SK-MEL-5 (cell line): ENCODE results near the gene SARDH. TPM values are rescaled to one million over a fixed set of nuclear protein-coding genes. Genes with fewer than 3 reads are reported as not detected.

ENCODE experiments used
- DNase-seq: peaks from one replicate; pipeline ENCODE4 v3.0.0-alpha.2; 2016; ENCODE audit warnings: low read depth, low spot score
- in situ Hi-C: cut with HindIII; loops from 2 replicates; pipeline ENCODE4 v1.10.0; 2016; ENCODE audit warnings: low sequenced_read_pairs, high pct_unique_total_duplicates, low pct_unique_long_range_greater_than_20kb
- total RNA-seq: library from RNA; depleted of rRNA; stranded (reverse); fragments of >200 nt; shearing (Covaris generic); gene quantifications from 2 replicates; pipeline ENCODE4 v1.2.3, GENCODE V29; 2014

Gene SARDH
- total RNA-seq, 1 experiment from 2014 or later, result 0.61 TPM

DNA sequence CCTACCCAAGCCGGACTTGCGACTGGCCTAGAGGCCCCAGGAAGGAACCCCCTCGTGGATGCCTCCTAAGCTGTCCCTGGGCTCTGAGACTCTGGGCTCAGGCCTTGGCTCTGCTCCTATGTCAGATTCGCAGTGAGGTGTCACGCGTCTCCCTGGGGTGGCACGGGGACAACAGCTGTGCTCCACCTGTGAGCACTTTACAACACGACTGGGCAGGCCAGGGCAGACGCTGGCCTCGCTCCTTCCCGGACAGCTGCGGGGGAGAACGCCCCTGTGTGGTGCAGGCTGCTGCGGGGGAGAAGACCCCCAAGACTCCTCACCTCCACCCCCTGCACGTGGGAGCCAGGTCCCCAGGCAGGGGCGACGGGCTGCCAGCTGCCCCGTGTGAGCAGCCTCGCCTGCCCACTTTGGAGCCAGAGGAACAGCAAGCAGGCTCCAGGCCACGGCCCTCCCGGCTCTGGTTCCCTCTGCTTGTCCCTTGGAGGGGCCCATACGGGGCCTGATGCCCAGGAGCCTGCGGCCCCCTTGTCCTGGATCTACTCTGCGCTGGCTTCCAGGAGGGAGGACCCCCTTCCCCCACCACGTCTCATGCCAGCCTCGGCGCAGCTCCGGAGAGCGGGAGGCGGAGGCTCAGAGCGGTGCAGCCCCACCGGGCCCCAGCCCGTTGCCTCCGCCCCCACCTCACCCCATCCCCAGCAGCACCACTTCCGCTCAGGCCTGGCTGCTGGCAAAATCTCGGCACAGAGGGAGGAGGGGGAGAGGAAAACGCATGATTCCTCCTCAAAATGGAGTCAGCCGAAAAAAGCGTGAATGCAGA, 36.0 kb downstream of the SARDH start:
- in situ Hi-C loops, result no loop called here
- DNase-seq, result no peak

DNA sequence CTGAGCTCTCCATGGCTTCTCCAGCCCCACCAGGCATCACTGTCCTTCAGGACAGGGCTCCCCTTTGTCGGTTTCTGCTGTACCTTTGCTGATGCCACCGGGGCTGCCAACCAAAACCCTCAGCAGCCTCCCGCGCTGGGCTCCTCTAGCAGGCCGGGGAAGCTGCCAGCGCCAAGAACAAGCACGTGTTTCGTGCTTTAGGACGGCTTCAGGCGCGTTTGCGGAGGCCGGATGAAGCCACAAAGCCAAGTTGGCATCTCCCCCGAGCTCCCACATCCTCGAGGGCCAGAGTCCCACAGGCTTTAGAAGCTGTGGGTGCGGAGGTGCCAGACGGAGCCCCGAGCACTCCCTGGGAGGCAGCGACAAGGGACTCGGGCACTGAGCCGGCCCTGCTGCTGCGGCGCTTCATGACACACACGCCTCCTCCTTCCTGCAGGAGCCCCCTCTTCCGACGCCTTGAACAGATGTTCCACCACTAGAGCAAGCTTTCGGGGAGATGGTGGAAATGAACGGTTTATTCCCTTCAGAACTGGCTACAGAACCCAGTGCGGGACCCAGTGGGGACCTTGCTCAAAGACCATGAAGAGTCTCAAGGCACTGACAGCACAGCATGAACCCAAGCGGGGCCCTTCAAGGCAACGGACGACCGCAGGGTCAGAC, 36.7 kb downstream of the SARDH start:
- no peak for DNase-seq
- in situ Hi-C loops, result no loop called here

GRCh38 chr9:133700819-133701320, 37.3 kb downstream of the SARDH start:
- in situ Hi-C loops, result no loop called here
- DNase-seq, result no peak

- no peak for DNase-seq
- in situ Hi-C loops, result no loop called here
Measured at GRCh38 chr9:133699546-133699945, 38.6 kb downstream of the SARDH start.

DNA sequence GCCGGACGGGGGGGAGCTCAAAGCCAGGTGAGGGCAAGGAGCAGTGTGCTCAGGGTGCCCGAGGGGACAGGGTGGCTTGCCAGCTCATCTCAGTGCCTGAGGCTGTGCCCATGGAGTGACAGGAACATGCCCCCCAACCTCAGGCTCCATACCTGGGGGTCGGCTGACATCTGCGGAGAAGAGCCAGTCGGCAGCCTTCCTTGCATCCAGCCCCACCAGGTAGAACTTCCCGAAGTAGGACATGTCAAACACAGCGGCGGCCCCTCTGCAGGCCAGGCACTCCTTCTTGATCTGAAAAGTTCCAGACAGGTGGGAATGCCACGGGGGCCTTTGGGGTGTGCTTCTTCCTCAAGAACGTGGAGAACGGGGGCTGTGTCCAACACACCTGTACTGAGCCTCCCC, 42.1 kb downstream of the SARDH start:
- in situ Hi-C loops, result no loop called here
- no peak for DNase-seq

DNA sequence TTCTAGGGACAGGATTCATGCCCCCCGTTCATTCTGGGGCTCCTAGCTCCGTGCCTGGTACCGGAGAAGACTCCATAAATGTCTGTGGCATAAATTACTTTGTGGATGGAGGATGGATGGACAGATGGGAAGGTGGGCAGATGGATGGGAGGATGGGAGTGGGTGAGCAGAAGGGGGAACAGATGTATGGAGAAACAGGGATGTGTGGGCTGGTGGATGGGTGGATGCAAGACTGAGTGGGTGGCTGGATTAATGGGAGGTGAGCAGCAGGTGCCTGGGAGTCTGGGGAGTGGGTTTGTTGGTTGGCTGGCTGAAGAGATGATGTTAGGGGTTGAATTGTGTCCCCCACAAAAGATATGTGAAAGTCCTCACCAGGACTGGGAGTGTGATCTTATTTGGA, 43.5 kb downstream of the SARDH start:
- DNase-seq, result no peak
- in situ Hi-C loops, result no loop called here

GRCh38 chr9:133693703-133694529, 44.2 kb downstream of the SARDH start:
- DNase-seq, result no peak
- in situ Hi-C loops, result no loop called here

- no peak for DNase-seq
- in situ Hi-C loops, result no loop called here
Measured at GRCh38 chr9:133693116-133693515, 45.0 kb downstream of the SARDH start.

DNA sequence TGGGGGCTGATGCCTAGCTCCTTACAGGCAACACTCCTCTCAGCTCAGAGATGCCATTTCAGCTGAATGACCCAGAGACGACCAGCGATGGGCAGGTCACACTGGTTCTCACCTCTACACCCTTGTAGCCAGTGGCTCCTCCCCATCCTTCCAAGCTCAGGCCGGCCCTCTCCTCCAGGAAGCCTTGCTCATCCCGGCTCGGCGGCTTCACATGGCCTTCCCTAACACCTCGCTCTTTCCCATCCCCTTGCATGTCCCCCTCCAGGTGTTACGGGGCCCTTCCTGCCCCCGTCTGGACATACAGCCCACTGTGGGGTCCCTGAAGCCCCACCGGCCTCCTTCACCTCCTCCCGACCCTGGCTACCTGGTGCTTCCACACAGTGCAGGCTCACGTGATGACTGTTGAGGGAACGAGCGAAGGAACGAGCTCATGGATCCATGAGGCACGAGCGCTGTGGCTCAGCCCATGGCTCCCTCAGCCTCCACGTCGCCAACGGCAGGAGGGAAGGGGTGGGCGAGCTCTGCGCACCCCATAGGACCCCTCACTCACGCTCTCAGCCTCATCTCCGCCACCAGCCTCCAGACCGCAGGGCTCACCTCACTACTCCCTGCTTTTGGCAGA, 45.7 kb downstream of the SARDH start:
- in situ Hi-C loops, result no loop called here
- DNase-seq, result no peak

DNA sequence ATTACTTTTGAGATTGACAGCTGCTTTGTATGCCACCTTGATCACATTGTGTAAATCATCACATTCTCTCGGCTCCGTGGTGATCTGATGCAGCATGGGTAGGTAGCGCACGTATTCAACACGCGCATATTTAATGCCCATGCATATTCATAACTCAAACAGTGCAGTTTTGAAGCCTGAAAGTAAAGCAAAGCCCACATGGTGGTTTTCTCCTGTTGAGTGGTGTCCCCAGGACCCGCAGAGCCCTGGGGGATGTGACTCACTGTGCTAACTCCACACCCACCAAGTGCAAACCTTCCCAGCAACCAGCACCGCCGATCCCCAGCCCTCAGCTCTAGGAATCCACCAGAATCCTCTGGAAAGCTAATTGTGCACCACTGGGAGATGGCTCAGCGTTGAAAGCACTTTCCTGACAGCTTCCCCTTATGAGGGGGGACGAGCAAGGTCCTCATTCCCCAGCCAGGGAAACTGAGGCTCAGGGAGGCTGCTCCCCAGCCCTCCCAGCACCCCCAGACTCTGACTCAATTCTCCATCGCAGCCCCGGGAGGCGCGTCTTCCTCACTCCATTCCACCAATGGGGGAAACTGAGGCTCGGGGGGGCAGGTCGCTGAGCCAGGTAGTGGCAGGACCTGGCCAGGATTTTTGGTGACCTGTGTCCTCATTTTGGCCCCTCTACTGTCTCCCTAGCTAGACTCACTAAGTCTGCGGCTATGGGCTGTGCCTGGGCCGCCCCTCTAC, 46.4 kb downstream of the SARDH start:
- no peak for DNase-seq
- in situ Hi-C loops, result no loop called here

GRCh38 chr9:133691191-133691590, 47.0 kb downstream of the SARDH start:
- no peak for DNase-seq
- in situ Hi-C loops, result no loop called here

DNA sequence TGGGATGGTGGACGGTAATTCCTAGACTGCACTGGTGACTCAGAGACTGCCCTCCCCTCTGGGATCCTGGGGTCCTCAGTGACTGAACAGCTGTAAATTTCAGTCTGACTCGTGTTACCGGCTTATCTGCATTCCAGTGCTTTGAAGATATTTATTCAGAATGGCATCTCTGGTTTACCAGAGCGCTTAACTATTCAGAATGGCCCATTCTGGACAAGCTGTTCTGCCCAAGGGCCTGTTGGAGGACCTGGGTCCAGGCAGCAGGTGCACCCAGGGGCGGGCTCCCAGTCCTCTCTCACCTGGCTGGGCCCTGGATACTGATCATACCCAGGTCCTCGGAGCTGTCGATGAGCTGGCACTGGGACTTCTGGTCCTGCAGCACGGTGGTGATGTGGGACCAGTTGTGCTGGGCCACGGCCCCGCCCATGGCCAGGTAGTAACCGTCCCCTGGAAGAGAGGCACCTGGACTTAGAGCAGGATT, 48.0 kb downstream of the SARDH start:
- no peak for DNase-seq
- in situ Hi-C loops, result no loop called here

GRCh38 chr9:133689151-133689763, 48.9 kb downstream of the SARDH start:
- no peak for DNase-seq
- in situ Hi-C loops, result no loop called here

DNA sequence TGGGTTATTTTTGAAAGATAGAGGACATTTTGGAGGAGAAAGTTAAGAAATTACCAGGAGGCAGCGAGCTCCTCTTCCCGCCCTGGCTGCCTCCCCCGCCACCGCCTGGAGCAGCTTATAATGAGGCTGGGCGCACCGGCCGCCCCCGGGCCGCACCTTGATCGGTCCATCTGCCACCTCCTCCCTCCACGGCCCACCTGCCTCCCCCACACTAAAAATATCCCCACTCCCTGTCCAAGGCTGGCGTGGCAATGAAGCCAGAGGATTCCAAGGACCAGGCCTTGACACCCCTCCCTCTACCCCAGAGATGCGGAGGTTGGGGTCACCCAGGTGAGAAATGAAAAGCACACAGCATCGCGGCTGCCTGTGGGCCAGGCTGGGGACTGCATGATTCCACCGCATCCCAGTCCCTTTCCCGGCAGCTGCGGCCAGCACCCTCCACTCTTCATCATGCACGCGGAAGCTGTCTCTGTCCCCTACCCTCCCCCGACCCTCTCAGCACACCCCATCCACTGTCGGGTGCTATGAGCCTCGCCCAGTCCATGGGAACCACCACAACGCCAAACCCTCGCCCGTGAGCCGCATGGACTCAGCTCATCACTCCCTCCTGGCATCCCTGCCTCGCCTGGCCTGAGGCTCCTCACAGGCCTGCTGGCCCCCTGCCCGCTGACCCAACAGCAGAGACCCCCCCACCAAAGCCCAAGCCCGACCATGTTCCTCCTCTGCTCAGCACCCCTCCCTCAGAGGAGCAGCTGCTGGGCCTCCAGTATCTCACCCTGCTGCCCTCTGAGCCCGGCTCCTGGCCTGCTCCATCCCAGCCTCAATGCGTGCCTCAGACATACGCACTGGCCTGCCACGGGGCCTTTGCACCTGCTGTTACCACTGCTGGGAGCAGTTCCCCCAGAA, 50.0 kb downstream of the SARDH start:
- DNase-seq, result no peak
- in situ Hi-C loops, result no loop called here

GRCh38 chr9:133686642-133687575, 51.2 kb downstream of the SARDH start:
- DNase-seq, result no peak
- in situ Hi-C loops, result no loop called here
